Small intestine (tissue), 7 donors: ENCODE data around the gene PRKCA. TPM values are rescaled to one million over a fixed set of nuclear protein-coding genes. Genes with fewer than 3 reads are reported as not detected.

Source experiments
- DNase-seq, 2 donors: peaks; one replicate each; pipeline versions ENCODE4 v3.0.0 to v3.0.0-alpha.2; 2013
- FAIRE-seq: peaks from 2 replicates; lab custom pipeline; 2012; peaks lifted over from hg19 to GRCh38; lab: Jason Lieb, UNC
- H3K27ac ChIP-seq, 3 donors: one replicate each; pipeline ENCODE4 v1.5.1; 2013; ENCODE audit warnings: low read length in 2 of 3, mild to moderate bottlenecking in 2 of 3, control low read depth in 1 of 3, inconsistent platforms in 1 of 3, low read depth in 1 of 3, moderate library complexity in 1 of 3
- H3K27me3 ChIP-seq, 3 donors: one replicate each; pipeline ENCODE4 v1.6.1; 2013; ENCODE audit warnings: low read length in 3 of 3, inconsistent platforms in 1 of 3; ENCODE audit not compliant: control insufficient read depth in 3 of 3, insufficient read depth in 3 of 3
- H3K36me3 ChIP-seq, 3 donors: one replicate each; pipeline ENCODE4 v1.6.1; 2013; ENCODE audit warnings: low read length in 3 of 3, inconsistent platforms in 1 of 3, low read depth in 1 of 3, mild to moderate bottlenecking in 1 of 3, moderate library complexity in 1 of 3; ENCODE audit not compliant: control insufficient read depth in 3 of 3, insufficient read depth in 2 of 3
- H3K4me1 ChIP-seq, 3 donors: one replicate each; pipeline ENCODE4 v1.6.1; 2013; ENCODE audit warnings: low read length in 2 of 3, inconsistent platforms in 1 of 3, low read depth in 1 of 3, mild to moderate bottlenecking in 1 of 3, moderate library complexity in 1 of 3; ENCODE audit not compliant: control insufficient read depth in 3 of 3, insufficient read depth in 2 of 3
- H3K4me3 ChIP-seq, 3 donors: one replicate each; pipeline ENCODE4 v1.5.1; 2013; ENCODE audit warnings: low read length in 3 of 3, control low read depth in 1 of 3, inconsistent platforms in 1 of 3, low read depth in 1 of 3, mild to moderate bottlenecking in 1 of 3, moderate library complexity in 1 of 3
- H3K9me3 ChIP-seq, 2 donors: one replicate each; pipeline ENCODE4 v1.6.1; 2013; ENCODE audit warnings: low read depth in 1 of 2, low read length in 1 of 2; ENCODE audit not compliant: control insufficient read depth in 2 of 2, insufficient read depth in 1 of 2
- WGBS, 3 donors: extraction: QIAGEN DNeasy Blood & Tissue Kit; methylation state at CpG; one replicate each; pipeline ENCODE4 v1.1.7; 2013; 5-methylcytosine and 5-hydroxymethylcytosine counted together
- polyA plus RNA-seq, 4 donors: library from polyadenylated mRNA; stranded (reverse) in 3 of 4; unstranded in 1 of 4; fragments of 200-250 nt in 3 of 4; fragments of 120-200 nt in 1 of 4; gene quantifications; one replicate each; pipeline versions ENCODE4 v1.2.1 to v1.2.3, GENCODE V29; 2013
- donor health status: healthy with polysubstance abuse.
- donor health status: control.
- donor health status: control.
- donor health status: Bipolar disorder and iron deficiency.
- donor health status: healthy.

Gene PRKCA
- polyA plus RNA-seq, 4 donors, result 11.3 to 26.6 (median 22.9) TPM

DNA sequence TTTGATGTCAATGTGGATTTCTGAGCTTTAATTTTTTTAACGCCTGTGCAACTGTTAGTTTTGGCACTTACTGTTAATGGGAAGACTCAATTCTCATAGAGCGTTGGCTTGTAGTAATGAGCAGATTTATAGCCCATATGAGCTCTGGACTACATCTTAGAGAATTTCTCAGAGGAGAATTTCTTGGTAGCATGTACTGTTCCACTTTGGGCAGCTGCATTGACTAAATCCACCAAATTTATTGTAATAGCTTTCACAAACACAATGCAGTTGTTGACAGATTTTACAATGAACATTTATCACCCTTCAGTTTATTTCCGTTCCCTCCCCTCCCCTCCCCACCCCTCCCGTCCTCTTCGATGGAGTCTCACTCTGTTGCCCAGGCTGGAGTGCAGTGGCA, 193.9 kb downstream of the PRKCA start:
- WGBS, 3 donors, result 75 to 96% (median 93%) methylated on average over 5 of the region's 5 CpGs
- no peak for FAIRE-seq

DNA sequence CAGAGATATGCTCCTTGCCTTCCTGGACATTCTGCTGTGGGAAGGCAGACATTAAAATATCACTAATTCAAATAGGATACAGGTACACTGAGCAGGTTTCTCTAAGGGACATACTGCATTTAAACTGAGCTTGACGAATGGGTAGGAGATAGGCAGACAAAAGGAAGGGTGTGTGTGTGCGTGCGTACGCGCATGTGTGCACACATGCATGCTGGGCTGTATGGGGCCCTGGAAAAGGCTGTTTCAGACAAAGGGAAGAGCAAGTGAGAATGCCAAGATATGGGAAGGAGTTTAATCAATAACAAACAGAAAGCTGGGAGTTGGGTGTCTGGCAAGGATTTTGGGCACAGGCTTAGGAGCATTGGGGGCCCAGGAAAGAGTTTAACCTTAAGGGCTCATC, 196.2 kb downstream of the PRKCA start:
- WGBS, 3 donors, result 94 to 95% (median 95%) methylated on average over 5 of the region's 5 CpGs
- H3K4me3 ChIP-seq, result no peak overlapping the region
- H3K27me3 ChIP-seq, result no peaks in the 10 kb centered on the region
- DNase-seq, result no peak
- H3K27ac ChIP-seq, result no peak overlapping the region
- no peak for FAIRE-seq
- H3K9me3 ChIP-seq, result no peaks in the 10 kb centered on the region
- H3K36me3 ChIP-seq, result peaks cover 0 to 5% (median 3%) of the 10 kb centered on the region in 3 donors
- H3K4me1 ChIP-seq, result peaks cover 0 to 3% (median 3%) of the 10 kb centered on the region in 3 donors

More for the DNA sequence above, 193.9 kb downstream of the PRKCA start:
- H3K27me3 ChIP-seq, result no peaks in the 10 kb centered on the region
- no peak for DNase-seq
- H3K27ac ChIP-seq, result no peak overlapping the region
- no peak overlapping the region for H3K4me3 ChIP-seq
- H3K9me3 ChIP-seq, result no peaks in the 10 kb centered on the region
- peaks cover 0 to 2% (median 0%) of the 10 kb centered on the region in 3 donors for H3K4me1 ChIP-seq
- peaks cover 2 to 5% (median 3%) of the 10 kb centered on the region in 3 donors for H3K36me3 ChIP-seq

DNA sequence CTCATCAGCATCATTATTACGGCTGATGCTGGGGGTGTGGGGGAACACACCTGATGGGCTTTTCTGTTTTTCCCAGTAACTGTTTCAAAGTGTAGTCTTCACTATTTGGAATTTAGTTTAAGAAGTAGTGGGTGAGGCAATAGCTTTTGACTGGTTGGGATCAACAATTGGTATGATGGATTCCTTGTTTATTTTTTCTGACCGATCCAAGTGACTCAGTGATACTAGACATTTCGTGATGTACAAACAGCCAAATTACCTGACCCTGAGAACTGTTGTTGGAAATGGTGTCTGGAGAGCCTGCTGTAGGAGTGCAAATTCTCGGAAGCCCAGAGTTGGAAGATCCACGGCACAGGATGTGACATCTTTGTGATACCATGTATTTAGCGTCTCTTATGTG, 204.2 kb downstream of the PRKCA start:
- no peak for FAIRE-seq
- 87 to 94% (median 92%) methylated on average over 6 of the region's 6 CpGs for WGBS, 3 donors

DNA sequence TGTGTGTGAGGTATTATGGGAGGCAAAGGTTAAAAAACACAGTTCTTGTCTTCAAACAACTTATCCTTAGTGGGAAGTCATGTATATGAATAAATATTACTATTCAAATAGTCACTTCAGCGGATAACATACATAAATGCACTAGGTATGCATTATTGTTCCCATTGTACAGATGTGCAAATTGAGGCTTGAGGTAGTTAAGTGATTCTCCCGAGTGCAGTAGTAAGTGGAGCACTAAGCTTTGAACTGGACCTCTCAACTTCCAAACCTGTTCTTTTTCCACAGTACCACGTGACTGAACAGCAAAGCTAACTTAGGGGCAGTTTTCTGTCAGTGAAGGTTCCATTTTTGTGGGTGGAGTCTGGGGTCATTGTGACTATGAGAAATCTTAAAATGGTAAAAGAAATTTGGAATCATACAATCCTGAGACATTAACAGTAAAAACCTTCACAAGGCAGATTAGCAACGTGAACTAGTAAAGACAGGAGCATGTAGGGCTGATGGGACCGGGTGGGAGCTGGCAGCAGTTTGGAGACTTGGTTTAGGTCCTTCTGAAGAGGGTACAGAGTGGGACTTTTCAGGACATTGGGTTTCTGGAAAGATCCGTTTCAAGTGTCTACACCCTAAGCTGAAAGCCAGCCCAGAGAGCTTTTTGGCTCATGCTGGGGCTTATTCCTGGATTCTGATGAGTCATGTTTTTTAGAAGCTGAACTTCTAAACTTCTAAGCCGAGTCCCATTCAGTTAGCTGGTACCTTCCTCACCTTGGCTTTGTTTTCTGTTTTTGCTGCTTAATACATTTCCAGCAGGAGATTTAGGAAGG, 204.9 kb downstream of the PRKCA start:
- WGBS, 3 donors, result 54 to 66% (median 64%) methylated on average over 7 of the region's 7 CpGs

More for the DNA sequence above, 204.2 kb downstream of the PRKCA start:
- no peaks in the 10 kb centered on the region for H3K9me3 ChIP-seq
- no peaks in the 10 kb centered on the region for H3K27me3 ChIP-seq
- no peaks in the 10 kb centered on the region for H3K36me3 ChIP-seq
- H3K27ac ChIP-seq, result no peak overlapping the region
- no peak for DNase-seq
- peaks cover 5 to 23% (median 17%) of the 10 kb centered on the region in 3 donors for H3K4me1 ChIP-seq
- no peak overlapping the region for H3K4me3 ChIP-seq

DNA sequence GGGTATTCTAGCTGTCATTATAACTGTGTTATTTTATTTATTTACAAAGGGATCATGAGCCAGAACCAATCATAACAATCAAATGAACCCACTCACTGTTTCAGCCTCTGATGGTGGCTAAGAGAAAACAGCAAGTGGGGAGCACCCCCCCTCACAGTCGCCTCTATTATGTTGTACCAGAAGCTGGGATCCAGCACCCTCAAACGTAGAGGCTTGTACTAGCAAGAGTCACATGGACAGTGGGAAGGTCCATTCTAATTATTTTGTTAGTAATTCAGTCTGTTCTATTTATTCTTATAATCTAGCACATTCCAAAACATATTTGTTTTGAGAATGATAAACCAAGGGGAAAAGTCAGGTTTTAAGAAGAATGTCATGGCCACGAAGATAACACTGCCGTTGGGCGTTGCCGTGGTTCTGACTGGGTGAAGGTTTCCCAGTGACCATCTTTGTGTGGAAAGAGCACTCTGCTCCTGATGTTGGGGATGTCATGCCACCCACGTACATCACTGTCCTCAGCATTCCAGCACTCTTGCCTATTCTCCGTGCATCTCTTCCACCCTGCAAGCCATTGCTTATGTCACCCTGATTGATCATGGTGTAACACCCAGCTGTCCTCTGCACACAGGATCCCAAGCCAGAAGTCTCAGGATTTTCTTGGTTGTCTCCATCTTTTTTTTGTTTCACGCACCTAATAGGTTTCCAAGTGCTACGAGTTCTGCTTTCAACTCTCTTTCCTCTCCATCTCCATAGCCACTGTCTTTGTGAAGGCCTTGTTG, 205.8 kb downstream of the PRKCA start:
- Histone ChIP-seq H3K9me3 (no peaks in the 10 kb centered on the region), H3K4me1 (peaks cover 2 to 23% (median 13%) of the 10 kb centered on the region in 3 donors), H3K36me3 (no peaks in the 10 kb centered on the region), H3K27me3 (no peaks in the 10 kb centered on the region), H3K4me3 (no peak overlapping the region), H3K27ac (peak overlapping the region in 2 of 3 donors; percentile 15 to 65)
- FAIRE-seq, result no peak
- DNase-seq, result no peak
- WGBS, 3 donors, result 34 to 67% (median 41%) methylated on average over 10 of the region's 10 CpGs

More for the DNA sequence above, 204.9 kb downstream of the PRKCA start:
- H3K36me3 ChIP-seq, result no peaks in the 10 kb centered on the region
- H3K9me3 ChIP-seq, result no peaks in the 10 kb centered on the region
- peak overlapping the region in 1 of 3 donors; percentile 65 for H3K27ac ChIP-seq
- FAIRE-seq (no peak), DNase-seq (no peak)
- H3K4me1 ChIP-seq, result peaks cover 5 to 23% (median 17%) of the 10 kb centered on the region in 3 donors
- no peaks in the 10 kb centered on the region for H3K27me3 ChIP-seq
- no peak overlapping the region for H3K4me3 ChIP-seq

DNA sequence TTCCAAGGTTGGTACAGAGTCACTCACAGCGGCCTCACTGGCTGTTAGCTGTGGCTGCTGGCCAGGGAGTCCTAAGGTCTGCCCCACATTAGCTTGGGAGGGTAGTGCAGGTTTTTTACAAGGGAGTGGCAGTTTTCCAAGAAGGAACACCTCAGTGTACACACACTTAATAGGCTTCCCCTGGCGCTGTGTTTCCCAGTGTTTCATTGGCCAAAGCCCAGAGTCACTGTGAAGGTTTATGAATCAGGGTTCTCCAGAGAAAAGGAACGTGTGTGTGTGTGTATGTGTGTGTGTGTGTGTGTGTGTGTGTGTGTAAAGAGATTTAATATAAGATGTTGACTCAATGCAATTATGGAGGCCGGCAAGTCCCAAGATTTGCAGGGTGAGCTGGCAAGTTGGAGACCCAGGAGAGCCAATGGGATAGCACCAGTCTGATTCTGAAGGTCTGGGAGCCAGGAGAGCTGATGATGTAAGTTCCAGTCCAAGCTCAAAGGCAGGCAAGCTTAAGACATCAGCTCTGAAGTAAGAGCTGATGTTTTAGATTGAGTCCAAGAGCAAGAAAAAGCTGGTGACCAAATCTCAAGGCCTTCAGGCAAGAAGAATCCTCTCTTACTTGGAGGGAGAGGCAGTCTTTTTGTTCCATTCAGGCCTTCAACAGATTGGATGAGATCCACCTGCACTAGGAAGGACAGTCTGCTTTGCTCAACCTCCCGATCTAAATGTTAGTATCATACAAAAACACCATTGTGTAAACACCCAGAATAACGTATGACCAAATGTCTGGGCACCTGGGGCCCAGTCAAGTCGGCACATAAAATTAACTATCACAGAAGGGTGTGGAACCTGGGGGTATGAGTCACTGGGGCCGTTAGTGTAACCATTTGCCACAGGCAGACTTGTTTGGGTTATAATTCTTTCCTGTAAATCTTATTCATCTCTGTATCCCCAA, 206.8 kb downstream of the PRKCA start:
- H3K27ac ChIP-seq, result peak overlapping the region; percentile 35 to 88 (median 57)
- 5 to 48% (median 23%) methylated on average over 8 of the region's 8 CpGs for whole genome bisulfite sequencing, 3 donors
- FAIRE-seq (no peak), DNase-seq (peak; percentile 88 to 98)
- H3K4me3 ChIP-seq, result no peak overlapping the region
- H3K4me1 ChIP-seq, result peaks cover 2 to 23% (median 13%) of the 10 kb centered on the region in 3 donors
- no peaks in the 10 kb centered on the region for H3K27me3 ChIP-seq
- H3K9me3 ChIP-seq, result no peaks in the 10 kb centered on the region
- H3K36me3 ChIP-seq, result no peaks in the 10 kb centered on the region

DNA sequence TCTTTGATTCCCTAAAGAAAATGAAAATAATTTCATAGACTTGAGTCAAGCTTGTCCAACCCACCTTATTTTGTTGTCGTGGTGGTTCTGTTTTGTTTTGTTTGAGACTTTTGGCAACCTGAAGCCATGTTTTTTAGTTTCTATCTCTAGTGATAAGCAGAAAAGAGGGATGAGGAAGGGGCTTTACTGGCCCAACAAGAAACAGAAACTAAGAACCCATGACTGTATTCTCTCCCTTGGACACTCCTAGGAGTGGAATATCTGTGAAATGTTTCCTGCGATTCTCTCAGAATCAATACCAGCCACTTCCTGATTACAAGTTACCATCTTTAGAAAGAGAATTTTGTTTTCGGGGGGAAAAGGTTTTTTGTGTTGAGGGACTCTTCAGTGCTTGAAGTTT, 207.5 kb downstream of the PRKCA start:
- FAIRE-seq (no peak), DNase-seq (no peak)
- Histone ChIP-seq H3K27ac (no peak overlapping the region), H3K4me3 (no peak overlapping the region), H3K9me3 (no peaks in the 10 kb centered on the region), H3K4me1 (peaks cover 2 to 23% (median 13%) of the 10 kb centered on the region in 3 donors), H3K36me3 (no peaks in the 10 kb centered on the region), H3K27me3 (no peaks in the 10 kb centered on the region)
- 68 to 73% (median 69%) methylated on average over 3 of the region's 3 CpGs for WGBS, 3 donors
